GM21360 (cell line): ENCODE measurements around the gene KLK10.
"Not testable (repeated sequence)": the region's sequence is repeated elsewhere in the genome, so short reads cannot be mapped to it uniquely, and the experiment has no call there.

Experiments
- ATAC-seq: cut with Tn5 transposase; IDR thresholded peaks from one replicate; pipeline ENCODE4 v1.9.1; 2021; ENCODE audit warnings: mild to moderate bottlenecking, moderate library complexity; ENCODE audit not compliant: unreplicated experiment

KLK10 gene

GRCh38 chr19:51002542-51003311 lies 16.8 kb downstream of the KLK10 start:
- ATAC-seq, result no peak

- ATAC-seq, result no peak
Observed at GRCh38 chr19:51002089-51002532, 17.4 kb downstream of the KLK10 start.

GRCh38 chr19:51001515-51001914 lies 18.0 kb downstream of the KLK10 start, which contains the start of gene KLK8:
TSS of gene KLK8 (minus strand) at chr19:51001604. CDS start at chr19:51001167, 437 bp downstream.
- ATAC-seq, result no peak

- no peak for ATAC-seq
Observed at GRCh38 chr19:51000981-51001380, 18.5 kb downstream of the KLK10 start.

- ATAC-seq, result no peak
Observed at GRCh38 chr19:51000426-51000825, 19.1 kb downstream of the KLK10 start.

GRCh38 chr19:50998686-50999085 lies 20.8 kb downstream of the KLK10 start:
- ATAC-seq, result no peak

GRCh38 chr19:50998061-50998460 lies 21.4 kb downstream of the KLK10 start:
- ATAC-seq, result no peak

GRCh38 chr19:50994129-50994528 lies 25.4 kb downstream of the KLK10 start:
- no peak for ATAC-seq

- no peak for ATAC-seq
Observed at GRCh38 chr19:50992666-50993035, 26.9 kb downstream of the KLK10 start.

GRCh38 chr19:50984416-50984815 lies 35.1 kb downstream of the KLK10 start:
- ATAC-seq, result not testable (repeated sequence)

GRCh38 chr19:50983625-50984292 lies 35.8 kb downstream of the KLK10 start, which contains the start of gene KLK7:
TSS of gene KLK7 (minus strand) at chr19:50983917. CDS start at chr19:50982399, 1,518 bp downstream.
- ATAC-seq, result no peak

GRCh38 chr19:50982186-50982585 lies 37.3 kb downstream of the KLK10 start:
- ATAC-seq, result no peak

GRCh38 chr19:50981587-50982146 lies 37.8 kb downstream of the KLK10 start:
- ATAC-seq, result no peak

GRCh38 chr19:50980208-50980607 lies 39.3 kb downstream of the KLK10 start:
- no peak for ATAC-seq

- no peak for ATAC-seq
Observed at GRCh38 chr19:50979758-50980157, 39.8 kb downstream of the KLK10 start.

- ATAC-seq, result no peak
Observed at GRCh38 chr19:50978772-50979390, 40.6 kb downstream of the KLK10 start.

GRCh38 chr19:50977626-50978025 lies 41.9 kb downstream of the KLK10 start:
- ATAC-seq, result no peak

- ATAC-seq, result no peak
Observed at GRCh38 chr19:50975766-50976165, 43.7 kb downstream of the KLK10 start.

GRCh38 chr19:50974702-50975556 lies 44.6 kb downstream of the KLK10 start:
- ATAC-seq, result no peak

- ATAC-seq, result no peak
Observed at GRCh38 chr19:50972795-50973376, 46.6 kb downstream of the KLK10 start.
